Naive thymus-derived CD8-positive, alpha-beta T cell (primary cell): ENCODE measurements around the gene JPH3. TPM values are rescaled to one million over a fixed set of nuclear protein-coding genes. Genes with fewer than 3 reads are reported as not detected.

Source experiments
- ATAC-seq, 2 donors: fragments of 150-1000 bp; cut with Tn5 transposase in 1 of 2; sonication (Bioruptor Pico), chemical (Tn5 transposase) in 1 of 2; 1 replicate in 1 of 2; 2 replicates in 1 of 2; pipeline ENCODE4 v1.10.0; 2021; ENCODE audit warnings: mild to moderate bottlenecking in 2 of 2, moderate library complexity in 2 of 2
- POLR2A ChIA-PET: fragments of 350-600 bp; sonication (Branson Sonifier 250); formaldehyde crosslinking; loops from one replicate; lab custom pipeline; 2021; ENCODE audit warnings: antibody characterized with exemption; lab: Charles Lee
- DNase-seq, 10 donors: peaks; one replicate each; pipeline versions ENCODE4 v3.0.0 to v3.0.0-alpha.2; 2020 to 2022
- H3K27ac Mint-ChIP-seq, 10 donors: one replicate each; pipeline ENCODE4 v1.8.0; 2020 to 2022; ENCODE audit warnings: mild to moderate bottlenecking in 10 of 10, mixed read lengths in 10 of 10, moderate library complexity in 4 of 10, inconsistent platforms in 1 of 10
- H3K27me3 Mint-ChIP-seq, 5 donors: one replicate each; pipeline ENCODE4 v1.8.0; 2021 to 2022; ENCODE audit warnings: mixed read lengths in 5 of 5
- H3K36me3 Mint-ChIP-seq, 3 donors: one replicate each; pipeline ENCODE4 v1.8.0; 2020 to 2022; ENCODE audit warnings: mixed read lengths in 3 of 3, mild to moderate bottlenecking in 2 of 3, inconsistent platforms in 1 of 3
- H3K4me1 Mint-ChIP-seq, 4 donors: one replicate each; pipeline ENCODE4 v1.8.0; 2021 to 2022; ENCODE audit warnings: mixed read lengths in 4 of 4
- H3K4me3 Mint-ChIP-seq, 10 donors: one replicate each; pipeline ENCODE4 v1.8.0; 2020 to 2022; ENCODE audit warnings: mild to moderate bottlenecking in 10 of 10, mixed read lengths in 10 of 10, moderate library complexity in 6 of 10, inconsistent platforms in 1 of 10
- H3K9me3 Mint-ChIP-seq, 9 donors: one replicate each; pipeline ENCODE4 v1.8.0; 2020 to 2022; ENCODE audit warnings: mixed read lengths in 9 of 9, mild to moderate bottlenecking in 3 of 9, inconsistent platforms in 1 of 9, moderate library complexity in 1 of 9
- polyA plus RNA-seq, 3 donors: library from polyadenylated mRNA; unstranded; fragments of 300-500 nt; fragmentation: Illumina TruSeq; gene quantifications; one replicate each; pipeline ENCODE4 v1.2.3, GENCODE V29; 2021
- total RNA-seq, 8 experiments: library from RNA in 2 of 8; stranded (reverse) in 2 of 8; gene quantifications; one replicate each; pipeline ENCODE4 v1.2.3 and lab custom pipeline; 2021 to 2026

The JPH3 gene
- total and polyA plus RNA-seq, 5 experiments from 2014 or later: 0.08 to 0.09 TPM; not detected in 3

GRCh38 chr16:87741700-87742415 is 139.6 kb downstream of the JPH3 start:
- H3K36me3 Mint-ChIP-seq: peaks cover 5 to 60% (median 5%) of the 10 kb centered on the region in 3 donors
- DNase-seq: no peak
- no peaks in the 10 kb centered on the region for H3K27me3 Mint-ChIP-seq
- ATAC-seq: no peak
- H3K9me3 Mint-ChIP-seq: no peaks in the 10 kb centered on the region
- H3K27ac Mint-ChIP-seq: peak overlapping the region in 4 of 10 donors; percentile 7 to 65 (median 35)
- POLR2A ChIA-PET: interaction anchor here (1.2 kb wide), 1 partner anchor 8 kb away, joined by 4 read pairs; no protein-coding TSS in a partner anchor
- no peak overlapping the region for H3K4me3 Mint-ChIP-seq
- H3K4me1 Mint-ChIP-seq: peaks cover 17 to 37% (median 24%) of the 10 kb centered on the region in 4 donors

DNA sequence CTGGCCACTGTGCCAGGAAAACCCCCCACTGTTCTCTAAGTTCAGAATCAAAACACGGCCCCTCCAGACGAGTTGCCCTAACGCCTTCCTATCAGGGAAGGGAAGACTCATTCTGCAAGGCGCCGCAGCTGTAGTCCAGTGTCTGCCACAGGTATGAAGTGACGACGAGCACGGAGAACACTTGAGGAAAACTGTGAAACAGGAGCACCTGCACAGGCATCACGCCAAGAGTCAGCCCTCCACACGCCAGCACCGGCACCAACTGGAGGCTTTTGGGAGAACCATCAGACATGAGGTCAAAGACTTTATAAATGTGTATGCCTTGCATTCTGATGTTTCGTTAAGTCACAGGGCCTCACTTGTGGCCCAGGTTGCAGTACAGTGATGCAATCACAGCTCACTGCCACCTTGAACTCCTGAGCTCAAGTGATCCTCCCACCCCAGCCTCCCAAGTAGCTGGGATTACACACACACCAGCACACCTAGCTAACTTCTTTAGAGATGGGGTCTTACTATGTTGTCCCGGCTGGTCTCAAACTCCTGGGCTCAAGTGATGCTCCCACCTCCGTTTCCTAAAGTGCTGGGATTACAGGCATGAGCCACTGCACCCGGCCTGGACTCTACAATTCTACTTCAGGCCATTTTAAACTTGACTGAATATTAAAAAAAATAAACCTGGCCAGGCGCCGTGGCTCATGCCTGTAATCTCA is 140.6 kb downstream of the JPH3 start:
- Mint-ChIP-seq H3K9me3 (no peaks in the 10 kb centered on the region), H3K36me3 (peaks cover 5 to 66% (median 6%) of the 10 kb centered on the region in 3 donors), H3K4me1 (peaks cover 17 to 33% (median 24%) of the 10 kb centered on the region in 4 donors), H3K27ac (peak overlapping the region in 1 of 10 donors; percentile 31), H3K27me3 (no peaks in the 10 kb centered on the region), H3K4me3 (no peak overlapping the region)
- ATAC-seq: no peak
- POLR2A ChIA-PET: interaction anchor here (0.7 to 1.2 kb wide), 2 partner anchors 9 to 79 kb away, joined by 3 to 4 read pairs; no protein-coding TSS in a partner anchor
- no peak for DNase-seq

- H3K27me3 Mint-ChIP-seq: no peaks in the 10 kb centered on the region
- no peaks in the 10 kb centered on the region for H3K9me3 Mint-ChIP-seq
- no peak overlapping the region for H3K4me3 Mint-ChIP-seq
- ATAC-seq (no peak), DNase-seq (no peak)
- H3K4me1 Mint-ChIP-seq: peaks cover 17 to 35% (median 24%) of the 10 kb centered on the region in 4 donors
- H3K36me3 Mint-ChIP-seq: peaks cover 8 to 85% (median 9%) of the 10 kb centered on the region in 3 donors
- POLR2A ChIA-PET: no interaction called here
- peak overlapping the region in 1 of 10 donors; percentile 71 for H3K27ac Mint-ChIP-seq
Measured at GRCh38 chr16:87744750-87745514, 142.6 kb downstream of the JPH3 start.

GRCh38 chr16:87746178-87746577 is 143.9 kb downstream of the JPH3 start:
- Mint-ChIP-seq H3K4me1 (peaks cover 13 to 34% (median 18%) of the 10 kb centered on the region in 4 donors), H3K4me3 (no peak overlapping the region), H3K27ac (peak overlapping the region in 2 of 10 donors; percentile 23 to 68), H3K9me3 (no peaks in the 10 kb centered on the region), H3K36me3 (peaks cover 4 to 88% (median 6%) of the 10 kb centered on the region in 3 donors), H3K27me3 (no peaks in the 10 kb centered on the region)
- DNase-seq (no peak), ATAC-seq (no peak)
- POLR2A ChIA-PET: interaction anchor here (0.9 kb wide), 1 partner anchor 20 kb away, joined by 3 read pairs; the partner anchor contains the start of gene KLHDC4

Other genes starting within 250 kb of the JPH3 start
- 10 to 100 TPM; 45.8 to 52.7 TPM for gene FBXO31, start 218.7 kb upstream of the JPH3 start, total RNA-seq
- gene FBXO31, start 218.7 kb upstream of the JPH3 start, polyA plus RNA-seq: 10 to 100 TPM; 15.4 to 36.4 (median 23.3) TPM
- 10 to 100 TPM; 58.0 to 60.1 TPM for gene MAP1LC3B, start 210.2 kb upstream of the JPH3 start, total RNA-seq
- gene MAP1LC3B, start 210.2 kb upstream of the JPH3 start, polyA plus RNA-seq: 100 to 1,000 TPM in 1 of 3 donors, 10 to 100 TPM in 2; 89.9 to 117 (median 90.3) TPM
- gene ZCCHC14, start 109.5 kb upstream of the JPH3 start, total RNA-seq: 10 to 100 TPM; 29.5 to 33.8 TPM
- gene ZCCHC14, start 109.5 kb upstream of the JPH3 start, polyA plus RNA-seq: under 1 TPM; 0.37 to 0.85 (median 0.43) TPM
- 100 to 1,000 TPM; 117 to 121 TPM for gene KLHDC4, start 163.5 kb downstream of the JPH3 start, total RNA-seq
- gene KLHDC4, start 163.5 kb downstream of the JPH3 start, polyA plus RNA-seq: 10 to 100 TPM; 28.7 to 33.3 (median 32.1) TPM